Keratinocyte (primary cell): ENCODE results near the gene PIGS. TPM values are rescaled to one million over a fixed set of nuclear protein-coding genes. Genes with fewer than 3 reads are reported as not detected.

Experiments used
- DNase-seq: peaks from one replicate; pipeline ENCODE4 v3.0.0-alpha.2; 2011; ENCODE audit warnings: low read depth, missing footprints, low spot score
- FAIRE-seq: peaks from 2 replicates; lab custom pipeline; 2011; peaks lifted over from hg19 to GRCh38; lab: Jason Lieb, UNC
- H2AFZ ChIP-seq: 2 replicates; pipeline ENCODE4 v1.6.0; 2012; ENCODE audit warnings: low read length, control low read depth, inconsistent platforms; ENCODE audit not compliant: control insufficient read depth
- H3K27ac ChIP-seq: 2 replicates; pipeline ENCODE4 v1.5.1; 2011; ENCODE audit warnings: low read length; ENCODE audit not compliant: control insufficient read depth, insufficient read depth
- H3K27me3 ChIP-seq: 3 replicates; pipeline ENCODE4 v1.6.0; 2011; ENCODE audit warnings: low read length; ENCODE audit not compliant: control insufficient read depth, insufficient read depth; ENCODE audit errors: extremely low read depth
- H3K36me3 ChIP-seq, 2 experiments: 2 replicates in 1 of 2; 3 replicates in 1 of 2; pipeline ENCODE4 v1.5.1; 2011; ENCODE audit warnings: low read length in 2 of 2, mild to moderate bottlenecking in 1 of 2; ENCODE audit not compliant: control insufficient read depth in 2 of 2, insufficient read depth in 2 of 2; ENCODE audit errors: extremely low read depth in 1 of 2
- H3K4me1 ChIP-seq: 3 replicates; pipeline ENCODE4 v1.5.1; 2011; ENCODE audit warnings: low read length; ENCODE audit not compliant: control insufficient read depth, insufficient read depth; ENCODE audit errors: extremely low read depth
- H3K4me2 ChIP-seq: 3 replicates; pipeline ENCODE4 v1.6.0; 2011; ENCODE audit warnings: low read depth, low read length; ENCODE audit not compliant: control insufficient read depth, insufficient read depth; ENCODE audit errors: extremely low read depth
- H3K4me3 ChIP-seq, 3 experiments: fragments of 200-600 bp in 1 of 3; sonication (generic) in 1 of 3; 2 replicates in 2 of 3; 3 replicates in 1 of 3; pipeline ENCODE4 v1.5.1; 2011 to 2016; ENCODE audit warnings: low read length in 3 of 3, mild to moderate bottlenecking in 3 of 3, control low read depth in 2 of 3, inconsistent platforms in 1 of 3, low read depth in 1 of 3, mixed read lengths in 1 of 3, mixed run types in 1 of 3, moderate library complexity in 1 of 3; ENCODE audit not compliant: control insufficient read depth in 2 of 3, insufficient read depth in 2 of 3; ENCODE audit errors: extremely low read depth in 1 of 3
- H3K79me2 ChIP-seq: 2 replicates; pipeline ENCODE4 v1.6.0; 2012; ENCODE audit warnings: low read length; ENCODE audit not compliant: control insufficient read depth, insufficient read depth
- H3K9ac ChIP-seq: 3 replicates; pipeline ENCODE4 v1.6.0; 2011; ENCODE audit warnings: low read length; ENCODE audit not compliant: control insufficient read depth, insufficient read depth; ENCODE audit errors: extremely low read depth
- H3K9me1 ChIP-seq: 3 replicates; pipeline ENCODE4 v1.6.0; 2011; ENCODE audit warnings: low read length; ENCODE audit not compliant: control insufficient read depth, insufficient read depth; ENCODE audit errors: extremely low read depth
- H3K9me3 ChIP-seq: 2 replicates; pipeline ENCODE4 v1.5.1; 2012; ENCODE audit warnings: low read depth, low read length; ENCODE audit not compliant: control insufficient read depth
- H4K20me1 ChIP-seq: 3 replicates; pipeline ENCODE4 v1.6.0; 2011; ENCODE audit warnings: low read length; ENCODE audit not compliant: control insufficient read depth, insufficient read depth; ENCODE audit errors: extremely low read depth
- CTCF ChIP-seq, 3 experiments: IDR thresholded peaks in 1 of 3; conservative IDR thresholded peaks in 1 of 3; optimal IDR thresholded peaks in 1 of 3; 2 replicates in 2 of 3; 3 replicates in 1 of 3; pipeline versions ENCODE3 to v1.5.1; 2011; ENCODE audit warnings: low read length in 3 of 3, mild to moderate bottlenecking in 3 of 3, moderate library complexity in 2 of 3, control low read depth in 1 of 3, inconsistent platforms in 1 of 3; ENCODE audit not compliant: insufficient read depth in 2 of 3; ENCODE audit errors: extremely low read depth in 1 of 3
- EZH2 ChIP-seq: IDR thresholded peaks from one replicate; pipeline ENCODE4 v1.6.1; 2012; ENCODE audit warnings: inconsistent platforms, mild to moderate bottlenecking, low read length, moderate library complexity
- dilution Hi-C: fragments of 300-500 bp; cut with MboI; formaldehyde crosslinking; loops from one replicate; pipeline ENCODE4 v1.7.0; 2020; ENCODE audit warnings: low sequenced_read_pairs; ENCODE audit not compliant: extremely low pct_ligation_motif_present
- polyA plus RNA-seq, 5 experiments: library from polyadenylated mRNA; depleted of rRNA in 3 of 5; stranded (reverse) in 3 of 5; stranded (forward) in 1 of 5; unstranded in 1 of 5; fragments of >200 nt; gene quantifications; 1 replicate in 1 of 5; 2 replicates in 3 of 5; 3 replicates in 1 of 5; pipeline versions ENCODE4 v1.2.1 to v1.2.3, GENCODE V29; 2011 to 2012; ENCODE audit warnings: missing spikeins in 2 of 5, low read depth in 1 of 5, low replicate concordance in 1 of 5

The PIGS gene
- polyA plus RNA-seq, 1 donor (not counting 4 experiments of a cell fraction or from before 2014, with no cell fraction given): 33.6 TPM

DNA sequence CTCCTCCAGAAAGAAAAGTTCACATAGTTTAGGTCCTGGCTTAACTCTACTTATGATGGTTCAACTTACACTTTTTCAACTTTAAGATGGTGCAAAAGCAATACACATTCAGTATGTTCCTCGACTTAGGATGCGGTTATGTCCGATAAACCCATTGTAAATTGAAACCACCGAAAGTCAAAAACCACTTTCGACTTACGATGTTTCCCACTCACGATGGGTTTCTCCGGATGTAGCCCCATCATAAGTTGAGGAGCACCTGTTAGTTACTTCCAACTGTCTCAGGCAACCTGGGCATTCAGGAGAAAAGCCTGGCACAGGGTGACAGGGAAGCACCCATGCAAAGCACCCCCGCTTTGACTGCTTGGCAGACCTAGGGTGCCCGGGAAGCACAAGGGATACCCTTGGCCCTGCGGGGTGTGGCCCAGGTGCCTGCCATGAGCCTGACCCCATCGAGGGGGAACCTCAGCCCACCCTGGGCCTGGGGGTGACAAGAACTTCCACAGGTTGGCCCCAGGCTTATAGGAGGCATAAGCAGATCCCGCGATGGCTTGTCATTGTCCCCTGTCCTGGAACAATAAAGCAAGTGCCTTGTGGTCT, 32.9 kb downstream of the PIGS start:
- Histone ChIP-seq H3K4me2 (no peak overlapping the region), H3K27me3 (no peaks in the 10 kb centered on the region), H3K9me3 (no peaks in the 10 kb centered on the region), H3K36me3 (no peaks in the 10 kb centered on the region), H4K20me1 (no peaks in the 10 kb centered on the region), H3K27ac (no peak overlapping the region), H3K4me3 (no peak overlapping the region), H2AFZ (no peak overlapping the region), H3K79me2 (no peaks in the 10 kb centered on the region), H3K9me1 (no peaks in the 10 kb centered on the region), H3K9ac (no peak overlapping the region), H3K4me1 (peaks cover 4% of the 10 kb centered on the region)
- no peak for TF ChIP-seq EZH2
- no peak for TF ChIP-seq CTCF (optimal IDR thresholded peaks at IDR 0.05 in 1 of 3, IDR thresholded peaks at IDR 0.05 in 1 of 3, conservative IDR thresholded peaks at IDR 0.05 in 1 of 3; ENCODE audit: extremely low read depth in 1 of 3, insufficient read depth in 2 of 3, low read length in 3 of 3)
- FAIRE-seq (no peak), DNase-seq (no peak)
- dilution Hi-C loops: no loop called here

DNA sequence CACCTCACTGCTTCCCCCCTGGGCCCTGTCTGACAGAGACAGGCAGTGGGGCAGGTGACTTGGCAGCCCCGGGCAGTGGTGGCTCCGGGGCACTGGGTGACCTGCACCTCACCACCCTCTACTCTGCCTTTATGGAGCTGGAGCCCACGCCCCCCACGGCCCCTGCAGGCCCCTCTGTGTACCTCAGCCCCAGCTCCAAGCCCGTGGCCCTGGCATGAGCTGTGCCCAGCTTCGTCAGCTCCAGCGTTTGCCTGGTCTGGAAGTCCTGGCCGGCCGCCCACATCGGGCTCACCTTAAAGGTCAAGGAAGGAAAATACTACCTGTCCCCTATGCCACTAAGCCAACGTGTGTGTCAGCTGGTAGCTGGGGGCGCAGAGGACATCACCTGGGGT, 34.1 kb downstream of the PIGS start:
- no peak for TF ChIP-seq CTCF (optimal IDR thresholded peaks at IDR 0.05 in 1 of 3, IDR thresholded peaks at IDR 0.05 in 1 of 3, conservative IDR thresholded peaks at IDR 0.05 in 1 of 3; ENCODE audit: extremely low read depth in 1 of 3, insufficient read depth in 2 of 3, low read length in 3 of 3)
- TF ChIP-seq EZH2: no peak
- no peak overlapping the region for H2AFZ ChIP-seq

More for the DNA sequence above, 34.1 kb downstream of the PIGS start:
- FAIRE-seq (no peak), DNase-seq (no peak)
- no peak overlapping the region for H3K4me2 ChIP-seq
- H3K36me3 ChIP-seq: no peaks in the 10 kb centered on the region
- no peaks in the 10 kb centered on the region for H3K9me1 ChIP-seq
- no peaks in the 10 kb centered on the region for H4K20me1 ChIP-seq
- peaks cover 14% of the 10 kb centered on the region for H3K4me1 ChIP-seq
- no peaks in the 10 kb centered on the region for H3K79me2 ChIP-seq
- dilution Hi-C loops: no loop called here
- no peaks in the 10 kb centered on the region for H3K27me3 ChIP-seq
- H3K27ac ChIP-seq: no peak overlapping the region
- H3K9me3 ChIP-seq: no peaks in the 10 kb centered on the region
- H3K9ac ChIP-seq: no peak overlapping the region
- H3K4me3 ChIP-seq: no peak overlapping the region
